Erythroblast (primary cell): Measurements from ENCODE around the gene PACC1.

Experiments used
- DNase-seq, 2 experiments: peaks; one replicate each; lab custom pipeline; 2025; lab: John Stamatoyannopoulos, UW
- GATA1 ChIP-seq: IDR thresholded peaks from 2 replicates; pipeline ENCODE4 v1.6.1; 2011; ENCODE audit warnings: low read depth, mild to moderate bottlenecking, control low read depth, low read length, moderate library complexity
- POLR2A ChIP-seq: IDR thresholded peaks from 2 replicates; pipeline ENCODE4 v1.6.1; 2011; ENCODE audit warnings: mild to moderate bottlenecking, low read length

The PACC1 gene

DNA sequence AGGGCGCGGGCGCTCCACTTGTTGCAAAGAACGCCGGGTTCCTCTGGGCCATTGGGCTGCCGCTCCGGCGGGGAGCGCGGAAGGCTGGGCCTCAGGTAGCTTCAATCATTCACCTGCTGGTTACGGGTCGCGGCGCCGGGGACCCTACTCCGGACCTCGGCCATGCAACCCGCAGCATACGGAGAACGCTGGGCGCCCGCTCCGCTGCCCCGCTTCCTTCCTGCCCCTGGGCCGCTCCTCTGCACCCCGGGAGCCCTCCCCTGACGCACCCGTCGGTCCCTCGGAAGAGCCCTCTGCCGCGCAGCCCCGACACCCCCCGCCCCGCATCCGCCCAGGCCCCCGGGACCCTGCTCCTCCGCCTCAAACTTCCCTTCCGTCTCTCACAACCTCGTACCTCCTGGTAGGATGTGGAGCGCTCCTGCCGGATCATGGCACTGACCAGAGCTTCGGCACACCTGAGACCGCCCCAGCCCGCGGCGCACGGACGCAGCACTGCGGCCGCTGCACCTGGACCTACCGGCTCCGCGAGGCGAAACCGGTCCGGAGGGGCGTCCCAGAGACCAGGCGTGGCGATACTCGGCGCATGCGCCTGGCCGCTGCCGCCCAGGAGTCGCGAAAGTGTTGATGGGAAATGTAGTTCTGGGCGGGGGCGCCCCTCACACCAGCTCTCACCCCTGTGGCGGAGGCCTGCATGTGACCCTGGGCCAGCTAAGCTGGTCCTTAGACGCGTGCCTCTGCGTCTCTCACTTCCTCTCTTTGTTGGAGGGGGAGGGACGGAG, at the start of gene PACC1:
Gene PACC1, minus strand, starts transcription at position 559 of the 779 bp plus-strand sequence. Its CDS starts 129 bp downstream, at position 430.
- TF ChIP-seq POLR2A (peak; percentile 71), GATA1 (no peak)
- DNase-seq, result peak; percentile 93

DNA sequence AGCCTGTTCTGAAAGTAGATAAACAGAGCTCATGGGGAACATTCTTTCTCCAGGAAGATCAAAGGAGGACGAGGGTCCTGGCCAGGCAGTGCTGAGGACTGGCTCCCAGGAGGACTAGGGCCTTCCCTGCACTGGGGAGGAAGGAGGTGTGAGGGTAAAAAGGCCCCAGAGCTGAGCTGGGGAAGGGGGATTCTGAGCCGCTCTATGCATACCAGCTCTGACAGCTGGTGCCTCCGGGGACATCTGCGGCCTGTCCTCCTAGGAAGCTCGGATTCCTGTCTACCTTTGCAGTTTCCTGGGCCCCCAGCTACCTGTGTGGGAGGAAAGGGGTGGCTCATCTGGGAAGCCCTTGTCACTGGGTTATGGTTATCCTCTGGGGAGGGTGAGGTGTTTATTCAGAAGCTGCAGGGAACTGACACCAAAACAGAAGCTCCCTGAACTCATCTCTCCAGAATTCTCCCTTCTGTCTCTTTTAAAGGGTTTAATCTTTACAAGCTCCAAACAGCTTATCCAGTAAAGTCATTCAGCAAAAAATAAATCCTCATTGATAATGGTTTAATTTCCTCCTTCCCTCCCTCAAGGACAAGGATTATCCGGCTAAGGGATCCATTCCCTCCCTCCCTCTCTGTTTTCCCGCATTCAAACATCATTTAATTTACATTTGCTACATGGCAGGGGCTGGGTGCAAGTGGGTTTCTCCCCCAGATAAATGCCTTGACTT, 49.0 kb upstream of the PACC1 start:
- TF ChIP-seq POLR2A (no peak), GATA1 (no peak)

GRCh38 chr1:212461916-212462660, 47.4 kb upstream of the PACC1 start:
- no peak for TF ChIP-seq GATA1
- no peak for TF ChIP-seq POLR2A
- no peak for DNase-seq

More for the DNA sequence above, 49.0 kb upstream of the PACC1 start:
- no peak for DNase-seq

DNA sequence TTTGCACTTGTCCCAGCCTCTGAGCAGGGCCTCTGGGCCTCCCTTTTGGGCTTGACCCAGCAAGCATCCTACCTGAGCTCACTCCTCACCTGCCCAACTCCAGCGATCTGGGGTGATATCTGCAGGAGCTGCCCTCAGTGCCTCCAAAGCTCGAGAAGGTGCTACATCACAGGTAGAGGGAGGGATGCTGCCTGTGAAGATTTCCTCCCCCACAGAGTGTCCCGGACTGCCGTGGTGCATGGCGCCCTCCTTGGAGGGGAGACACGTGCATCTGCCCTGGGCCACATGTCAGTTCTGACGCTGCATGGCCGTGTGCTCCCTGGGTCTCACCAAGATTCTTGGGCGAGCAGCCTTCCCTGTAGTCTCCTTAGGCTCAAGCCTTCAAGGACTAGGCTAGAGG, 45.7 kb upstream of the PACC1 start:
- DNase-seq, result no peak
- no peak for TF ChIP-seq GATA1
- TF ChIP-seq POLR2A, result no peak

- TF ChIP-seq GATA1 (no peak), POLR2A (no peak)
- no peak for DNase-seq
Observed at GRCh38 chr1:212459656-212460055, 45.0 kb upstream of the PACC1 start.

DNA sequence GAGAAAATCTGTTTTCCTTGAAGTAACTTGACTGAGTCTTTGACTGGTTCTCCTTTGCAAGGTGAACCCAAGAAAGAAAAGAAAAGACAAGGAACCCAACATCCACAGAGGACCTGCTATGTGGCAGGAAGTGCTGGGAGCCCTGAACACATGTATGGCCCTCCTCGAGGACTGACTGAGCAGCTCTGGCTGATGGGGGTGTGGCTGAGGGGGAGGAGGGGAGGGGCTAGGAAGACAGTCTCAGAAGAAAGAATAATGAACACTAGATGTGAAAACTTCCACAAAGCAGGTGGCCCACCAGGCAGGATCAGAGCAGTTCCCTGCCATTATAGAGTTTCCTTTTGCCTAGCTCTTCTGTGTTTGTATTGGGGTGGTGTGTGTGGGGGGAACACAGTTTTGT, 44.1 kb upstream of the PACC1 start:
- DNase-seq, result no peak
- no peak for TF ChIP-seq GATA1
- no peak for TF ChIP-seq POLR2A

GRCh38 chr1:212457740-212458338, 43.2 kb upstream of the PACC1 start:
- no peak for TF ChIP-seq POLR2A
- TF ChIP-seq GATA1, result no peak

GRCh38 chr1:212455803-212456528, 41.3 kb upstream of the PACC1 start:
- peak; percentile 79 to 91 for DNase-seq
- no peak for TF ChIP-seq GATA1
- no peak for TF ChIP-seq POLR2A

More at GRCh38 chr1:212457740-212458338, 43.2 kb upstream of the PACC1 start:
- DNase-seq, result peak; percentile 64 to 81

DNA sequence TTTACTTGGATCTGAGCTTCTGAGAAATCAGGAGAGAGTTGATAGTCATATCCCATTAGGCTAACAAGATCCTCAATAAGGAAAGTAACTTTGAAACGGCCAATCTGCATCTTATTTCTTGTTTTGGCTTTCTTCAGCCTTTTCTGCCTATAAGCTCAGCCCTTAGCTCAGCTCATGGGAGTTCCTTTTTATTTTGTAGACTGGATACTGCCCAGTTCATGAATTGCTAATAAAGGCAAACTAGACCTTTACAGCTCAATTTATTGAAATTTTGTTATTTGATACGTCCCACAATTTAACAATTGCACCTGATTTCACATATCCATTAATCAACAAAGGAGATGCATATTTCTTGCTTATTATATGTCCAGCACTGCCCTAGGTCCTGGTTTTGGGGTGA, 40.7 kb upstream of the PACC1 start:
- no peak for DNase-seq

DNA sequence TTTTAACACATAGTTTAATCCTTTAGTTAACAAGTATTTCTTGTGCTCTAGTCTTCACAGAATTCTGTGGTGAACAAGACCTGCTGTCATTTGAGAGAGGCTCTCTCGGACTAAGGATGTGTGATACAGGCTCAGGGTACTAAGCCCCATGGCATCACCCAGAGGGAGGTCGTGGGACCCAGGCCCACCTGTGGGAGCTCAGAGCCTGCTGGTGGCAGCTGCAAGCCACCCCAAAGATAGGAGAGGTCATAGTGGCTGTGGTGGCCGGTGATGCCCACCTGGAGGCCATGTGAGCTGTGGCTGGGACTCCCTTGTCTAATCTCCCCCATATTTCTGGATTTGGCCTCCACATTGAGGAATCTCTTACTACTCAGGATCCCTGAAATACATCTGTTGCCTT, 40.1 kb upstream of the PACC1 start:
- DNase-seq, result no peak
- TF ChIP-seq POLR2A, result no peak
- no peak for TF ChIP-seq GATA1

More for the DNA sequence above, 40.7 kb upstream of the PACC1 start:
- no peak for TF ChIP-seq POLR2A
- TF ChIP-seq GATA1, result no peak

- TF ChIP-seq POLR2A (no peak), GATA1 (no peak)
- DNase-seq, result no peak
Observed at GRCh38 chr1:212453156-212453857, 38.6 kb upstream of the PACC1 start.
